Endothelial cell of hepatic sinusoid (primary cell): ENCODE results near the gene ATP5MK.
"Not testable (repeated sequence)": the region's sequence is repeated elsewhere in the genome, so short reads cannot be mapped to it uniquely, and the experiment has no call there.

Source experiments
- in situ Hi-C: cut with HindIII; loops from 2 replicates; pipeline ENCODE4 v1.10.0; 2017; ENCODE audit warnings: low sequenced_read_pairs

The ATP5MK gene

DNA sequence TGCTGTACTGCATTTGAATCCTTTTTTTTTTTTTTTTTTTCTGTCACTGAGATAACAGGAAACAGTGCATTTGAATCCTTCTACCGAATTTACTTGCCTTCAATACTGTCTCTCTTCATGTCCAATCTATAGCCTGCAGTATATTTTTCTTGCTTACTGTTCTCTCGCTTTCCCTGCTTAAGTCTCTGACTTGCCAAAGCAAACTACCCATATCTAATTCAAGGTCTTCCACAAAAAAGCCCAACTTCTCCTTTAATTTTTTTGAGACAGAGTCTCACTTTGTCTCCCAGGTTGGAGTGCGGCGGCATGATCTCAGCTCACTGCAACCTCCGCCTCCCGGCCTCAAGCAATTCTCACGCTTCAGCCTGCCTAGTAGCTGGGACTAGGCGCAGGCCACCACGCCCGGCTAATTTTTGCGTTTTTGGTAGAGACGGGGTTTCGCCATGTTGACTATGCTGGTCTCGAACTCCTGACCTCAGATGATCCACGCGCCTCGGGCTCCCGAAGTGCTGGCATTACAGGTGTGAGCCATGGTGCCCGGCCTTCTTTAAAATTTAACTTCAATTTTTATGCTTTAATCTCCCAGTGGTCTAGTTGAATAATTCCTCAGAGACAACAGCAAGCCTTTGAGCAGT, 1.0 kb upstream of the ATP5MK start:
- in situ Hi-C loops: no loop called here

DNA sequence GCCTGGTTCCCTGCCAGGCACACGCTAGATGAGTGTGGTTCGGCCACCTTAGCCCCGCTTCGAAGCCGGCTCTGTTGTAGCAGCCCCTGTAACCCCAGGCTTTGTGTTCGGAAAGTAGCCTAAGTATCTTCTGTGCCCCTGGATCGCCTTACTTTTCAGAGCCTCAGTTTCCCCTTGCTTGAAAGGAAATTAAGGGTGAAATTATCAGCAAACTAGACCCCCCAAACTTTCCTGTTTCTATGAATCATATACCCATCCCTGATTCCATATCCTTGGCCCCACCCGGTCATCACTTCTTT, 463 bp upstream of the ATP5MK start:
- in situ Hi-C loops: no loop called here

DNA sequence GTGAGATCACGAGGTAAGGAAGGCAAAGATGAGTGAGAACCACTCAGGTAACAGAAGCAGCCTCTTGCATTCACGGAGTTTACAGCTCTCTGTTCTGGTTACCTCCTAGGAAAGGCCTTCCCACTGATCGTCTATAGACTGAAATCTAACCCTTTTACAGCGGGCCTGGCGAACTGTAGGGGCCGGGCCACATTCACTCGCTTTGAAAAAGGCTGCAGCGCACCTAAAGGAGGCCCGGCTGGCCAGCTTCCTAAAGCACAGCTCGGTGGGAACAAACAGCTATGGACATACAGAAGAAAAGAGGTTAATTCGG, 565 bp downstream of the ATP5MK start:
- in situ Hi-C loops: no loop called here

DNA sequence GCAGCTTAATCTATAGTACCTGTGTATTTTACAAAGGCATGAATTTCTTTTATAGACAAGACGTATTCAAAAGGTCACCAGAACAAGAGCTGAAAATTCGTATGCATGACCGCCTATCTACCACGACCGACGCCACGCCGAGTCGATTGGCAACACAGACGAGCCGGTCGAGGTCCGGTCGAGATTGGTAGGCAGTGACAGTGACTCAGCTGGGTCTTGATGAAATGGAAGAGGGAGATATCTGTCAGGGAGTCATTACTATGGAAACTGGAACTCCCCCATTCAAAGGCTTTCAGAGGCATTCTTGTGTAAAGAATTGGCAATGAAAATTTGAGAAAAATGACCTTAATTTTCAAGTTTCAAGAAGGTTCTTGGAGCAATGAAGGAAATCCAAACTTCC, 2.1 kb downstream of the ATP5MK start:
- in situ Hi-C loops: no loop called here

DNA sequence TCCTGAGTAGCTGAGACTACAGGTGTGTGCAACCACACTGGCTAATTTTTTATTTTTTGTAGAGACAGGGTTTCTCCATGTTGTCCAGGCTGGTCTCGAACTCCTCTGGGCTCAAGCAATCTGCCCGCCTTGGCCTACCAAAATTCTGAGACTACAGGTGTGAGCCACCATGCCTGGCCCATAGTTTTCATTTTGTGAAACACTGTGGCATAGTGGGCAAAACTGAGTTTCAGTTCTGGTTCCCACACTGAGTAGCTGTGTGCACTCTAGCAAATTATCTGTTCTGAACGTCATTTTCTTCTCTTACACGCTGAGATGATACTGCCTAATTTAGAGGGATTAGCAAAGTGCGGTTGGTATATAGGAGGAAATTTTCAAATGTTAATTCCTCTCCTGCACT, 13.5 kb downstream of the ATP5MK start:
- in situ Hi-C loops: no loop called here

DNA sequence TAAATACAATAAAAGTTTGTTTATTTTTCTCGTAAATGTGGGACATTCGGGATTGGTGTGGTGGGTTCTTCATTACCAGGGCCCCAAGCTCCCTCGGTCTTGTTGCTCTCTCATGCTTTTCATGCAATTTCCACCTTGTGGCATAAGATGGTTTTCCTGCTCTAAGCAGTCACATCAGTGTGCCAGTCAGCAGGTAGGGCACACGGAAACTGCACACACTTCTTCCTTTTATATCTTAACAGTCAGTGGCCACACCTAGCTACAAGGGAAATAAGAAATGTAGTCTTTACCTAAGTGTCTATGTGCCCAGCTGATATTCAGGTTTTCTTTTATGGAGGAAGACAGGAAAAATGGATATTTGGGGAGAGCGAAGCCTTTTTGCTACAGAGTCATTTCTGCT, 22.0 kb downstream of the ATP5MK start:
- in situ Hi-C loops: no loop called here

DNA sequence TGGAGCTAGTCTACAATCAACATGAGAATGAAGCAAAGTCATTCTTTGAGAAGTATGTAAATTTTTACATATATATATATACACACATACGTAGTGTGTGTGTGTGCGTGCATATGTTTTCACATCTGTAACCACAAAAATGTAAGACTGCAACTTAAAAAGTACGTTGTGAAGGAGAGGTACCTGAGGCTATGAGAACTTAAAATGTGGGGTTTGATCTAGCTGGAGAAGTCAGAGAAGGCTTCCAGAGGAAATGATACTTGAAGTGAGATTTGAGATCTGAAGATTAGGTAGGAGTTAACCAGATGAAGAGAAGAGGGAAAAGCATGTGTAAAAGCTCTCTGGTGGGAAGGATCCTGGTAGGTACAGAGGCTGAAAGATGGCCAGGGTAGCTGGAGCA, 22.7 kb downstream of the ATP5MK start:
- in situ Hi-C loops: no loop called here

DNA sequence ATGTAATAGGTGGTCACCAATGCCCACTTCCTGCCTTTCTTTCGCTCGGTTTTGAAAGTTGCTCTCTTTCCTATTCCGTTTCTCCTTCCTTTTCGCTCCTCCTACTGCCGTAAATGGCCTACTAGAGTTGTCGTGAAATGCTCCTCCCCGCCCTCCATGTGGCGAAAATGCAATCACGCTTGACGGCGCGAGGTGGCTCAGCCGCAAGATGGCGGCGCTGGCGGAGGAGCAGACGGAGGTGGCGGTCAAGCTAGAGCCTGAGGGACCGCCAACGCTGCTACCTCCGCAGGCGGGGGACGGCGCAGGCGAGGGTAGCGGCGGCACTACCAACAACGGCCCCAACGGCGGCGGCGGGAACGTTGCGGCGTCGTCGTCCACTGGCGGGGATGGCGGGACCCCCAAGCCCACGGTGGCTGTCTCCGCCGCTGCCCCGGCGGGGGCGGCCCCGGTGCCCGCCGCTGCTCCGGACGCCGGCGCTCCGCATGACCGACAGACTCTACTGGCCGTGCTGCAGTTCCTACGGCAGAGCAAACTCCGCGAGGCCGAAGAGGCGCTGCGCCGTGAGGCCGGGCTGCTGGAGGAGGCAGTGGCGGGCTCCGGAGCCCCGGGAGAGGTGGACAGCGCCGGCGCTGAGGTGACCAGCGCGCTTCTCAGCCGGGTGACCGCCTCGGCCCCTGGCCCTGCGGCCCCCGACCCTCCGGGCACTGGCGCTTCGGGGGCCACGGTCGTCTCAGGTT, 28.3 kb downstream of the ATP5MK start, which contains the start of gene TAF5:
TAF5 (plus strand) TSS at position 195 of the 737 bp plus-strand sequence; CDS start at position 209, 14 bp downstream.
- in situ Hi-C loops: no loop called here

DNA sequence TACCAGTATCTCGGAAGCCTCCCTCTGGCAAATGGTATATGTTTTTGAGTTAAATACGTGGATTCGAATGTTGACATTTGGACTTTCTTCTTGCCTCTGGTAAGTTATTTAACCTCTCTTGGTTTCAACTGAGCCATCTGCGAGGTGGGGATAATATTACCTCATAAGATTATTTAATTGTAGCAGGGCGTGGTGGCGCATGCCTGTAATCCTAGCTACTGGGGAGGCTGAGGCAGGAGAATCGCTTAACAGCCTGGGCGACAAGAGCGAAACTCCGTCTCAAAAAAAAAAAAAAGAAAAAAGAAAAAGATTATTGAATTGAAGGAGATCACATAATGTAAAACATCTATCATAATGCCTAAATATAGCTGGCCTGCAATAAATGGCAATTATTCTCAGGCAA, 28.9 kb downstream of the ATP5MK start:
- in situ Hi-C loops: no loop called here

DNA sequence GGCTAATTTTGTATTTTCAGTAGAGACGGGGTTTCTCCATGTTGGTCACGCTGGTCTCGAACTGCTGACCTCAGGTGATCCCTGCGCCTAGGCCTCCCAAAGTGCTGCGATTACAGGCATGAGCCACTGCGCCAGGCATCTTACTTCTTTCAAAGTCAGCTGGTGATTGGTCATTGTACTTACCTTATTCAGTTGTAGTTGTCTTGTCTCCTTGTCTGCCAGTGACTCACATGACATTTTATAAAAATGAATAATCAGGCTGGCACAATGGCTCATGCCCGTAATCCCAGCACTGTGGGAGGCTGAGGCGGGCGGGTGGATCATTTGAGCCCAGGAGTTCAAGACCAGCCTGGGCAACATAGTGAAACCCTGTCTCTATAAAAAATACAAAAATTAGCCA, 35.5 kb downstream of the ATP5MK start:
- in situ Hi-C loops: not testable (repeated sequence)

DNA sequence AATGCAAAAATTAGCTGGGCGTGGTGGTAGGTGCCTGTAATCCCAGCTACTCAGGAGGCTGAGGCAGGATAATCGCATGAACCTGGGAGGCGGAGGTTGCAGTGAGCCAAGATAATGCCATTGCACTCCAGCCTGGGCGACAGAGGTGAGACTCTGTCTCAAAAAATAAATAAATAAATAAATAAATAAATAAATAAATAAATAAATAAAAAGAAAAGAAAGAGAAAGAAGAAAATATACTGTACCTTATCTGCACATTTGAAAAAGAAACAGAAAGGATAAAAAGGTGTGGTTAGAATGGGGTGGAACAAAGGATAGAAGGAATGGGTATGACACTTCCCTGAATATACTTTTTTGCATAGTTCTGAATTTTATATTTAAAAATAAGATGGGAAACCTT, 36.8 kb downstream of the ATP5MK start:
- in situ Hi-C loops: not testable (repeated sequence)

DNA sequence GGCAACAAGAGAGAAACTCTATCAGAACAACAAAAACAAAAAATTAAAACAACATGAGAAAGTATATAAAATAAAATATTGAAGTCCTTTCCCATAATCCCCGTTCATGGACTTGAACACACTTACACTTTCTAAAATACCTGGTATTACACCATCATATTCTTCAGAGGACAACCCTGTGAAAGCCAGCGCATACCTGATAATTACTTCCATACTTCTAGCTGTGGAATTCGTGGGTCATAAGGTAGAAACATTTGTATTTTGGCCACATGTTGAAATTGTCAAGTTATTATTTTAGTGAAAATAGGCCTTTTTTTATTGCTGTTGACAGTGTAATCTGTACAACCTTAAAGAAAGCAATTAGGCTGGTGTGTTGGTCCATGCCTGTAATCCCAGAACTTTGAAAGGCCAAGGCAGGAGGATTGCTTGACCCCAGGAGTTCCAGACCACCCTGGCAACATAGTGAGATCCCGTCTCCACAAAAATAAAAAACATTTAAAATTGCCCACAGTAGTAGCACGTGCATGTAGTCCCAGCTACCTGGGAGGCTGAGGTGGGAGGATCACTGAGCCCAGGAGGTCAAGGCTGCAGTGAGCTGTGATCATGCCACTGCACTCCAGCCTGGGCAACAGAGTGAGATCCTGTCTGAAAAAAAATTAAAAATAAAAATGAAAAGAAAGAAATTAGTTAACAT, 40.2 kb downstream of the ATP5MK start:
- in situ Hi-C loops: no loop called here

DNA sequence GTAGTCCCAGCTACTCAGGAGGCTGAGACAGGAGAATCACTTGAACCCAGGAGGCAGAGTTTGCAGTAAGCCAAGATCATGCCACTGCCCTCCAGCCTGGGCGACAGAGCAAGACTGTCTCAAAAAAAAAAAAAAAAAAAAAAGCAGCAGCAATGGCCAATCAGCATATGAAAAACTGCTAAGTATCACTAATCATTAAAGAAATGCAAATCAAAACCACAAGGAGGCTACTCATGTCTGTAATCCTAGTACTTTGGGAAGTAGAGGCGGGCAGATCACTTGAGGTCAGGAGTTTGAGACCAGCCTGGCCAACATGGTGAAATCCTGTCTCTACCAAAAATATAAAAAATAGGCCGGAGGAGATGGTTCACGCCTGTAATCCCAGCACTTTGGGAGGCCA, 41.7 kb downstream of the ATP5MK start:
- in situ Hi-C loops: not testable (repeated sequence)

DNA sequence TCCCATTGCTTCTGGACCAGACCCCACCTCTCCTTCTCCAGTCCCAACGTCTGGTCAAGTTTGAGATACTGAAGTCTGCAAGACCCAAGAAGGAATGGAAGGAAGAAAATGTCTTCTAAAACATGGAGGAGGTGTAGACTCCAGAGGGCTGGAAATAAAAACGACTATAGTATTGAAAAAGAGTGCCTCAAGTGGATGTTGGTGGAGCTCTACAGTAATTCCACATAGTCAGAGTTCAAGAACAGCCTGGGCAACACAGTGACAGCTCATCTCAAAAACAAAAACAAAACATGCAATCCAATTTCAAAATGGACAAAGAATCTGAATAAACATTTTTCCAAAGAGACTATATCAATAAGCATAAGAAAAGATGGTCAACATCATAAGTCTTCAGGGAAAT, 43.0 kb downstream of the ATP5MK start:
- in situ Hi-C loops: no loop called here

DNA sequence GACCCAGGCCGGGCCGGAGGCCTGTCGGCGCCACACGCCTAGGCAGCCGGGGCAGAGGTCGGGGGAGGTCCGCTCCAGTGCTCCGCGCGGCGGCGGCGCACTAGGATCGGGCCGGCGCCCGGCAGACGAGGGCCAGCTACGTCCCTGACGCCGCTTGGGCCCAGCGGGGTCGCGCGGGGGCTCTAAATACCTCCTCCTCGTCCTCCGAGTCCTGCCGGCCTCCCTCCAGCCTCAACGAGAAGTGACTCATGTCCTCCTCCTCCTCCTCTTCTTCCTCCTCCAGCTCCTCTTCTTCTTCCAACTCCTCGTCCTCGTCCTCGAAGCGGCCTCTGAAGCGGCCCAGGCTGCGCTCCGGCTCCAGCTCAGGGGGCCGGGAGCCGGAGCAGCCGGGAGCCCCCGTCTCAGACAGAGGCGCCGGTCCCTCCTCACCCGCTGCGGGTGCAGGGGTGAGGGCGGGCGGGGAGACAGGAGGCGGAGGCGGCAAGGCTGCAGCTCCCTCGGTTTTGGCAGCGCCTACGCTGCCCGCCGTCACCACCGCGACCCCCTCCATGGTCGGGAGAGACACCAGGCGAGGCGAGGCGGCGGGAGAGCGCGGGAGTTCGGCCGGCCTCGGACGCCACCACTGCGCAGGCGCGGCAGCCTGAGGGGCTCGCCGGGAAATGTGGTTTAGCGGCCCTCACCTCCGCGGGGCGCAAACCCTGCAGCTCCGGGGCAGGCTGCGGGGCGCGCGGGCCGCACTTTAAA, 45.6 kb downstream of the ATP5MK start, which contains the start of gene PCGF6:
PCGF6 (minus strand) TSS at position 624 of the 744 bp plus-strand sequence; CDS start at position 550, 74 bp downstream.
- in situ Hi-C loops: no loop called here

DNA sequence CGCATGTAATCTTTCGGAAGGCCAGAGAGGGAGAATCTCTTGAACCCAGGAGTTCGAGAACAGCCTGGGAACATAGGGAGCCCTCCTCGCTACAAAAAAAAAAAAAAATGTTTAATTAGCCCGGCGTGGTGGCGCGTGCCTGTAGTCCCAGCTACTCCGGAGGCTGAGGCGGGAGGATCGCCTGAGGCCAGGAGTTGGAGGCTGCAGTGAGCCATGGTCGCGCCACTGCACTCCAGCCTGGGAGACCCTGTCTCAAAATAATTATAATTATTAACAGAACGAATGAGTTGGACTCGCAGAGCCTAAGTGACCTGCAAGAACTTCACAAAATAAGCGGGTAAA, 46.1 kb downstream of the ATP5MK start:
- in situ Hi-C loops: no loop called here
